Measurements from ENCODE around the gene CIT.
"Not testable (repeated sequence)": the region's sequence is repeated elsewhere in the genome, so short reads cannot be mapped to it uniquely, and the experiment has no call there.

The CIT gene

DNA sequence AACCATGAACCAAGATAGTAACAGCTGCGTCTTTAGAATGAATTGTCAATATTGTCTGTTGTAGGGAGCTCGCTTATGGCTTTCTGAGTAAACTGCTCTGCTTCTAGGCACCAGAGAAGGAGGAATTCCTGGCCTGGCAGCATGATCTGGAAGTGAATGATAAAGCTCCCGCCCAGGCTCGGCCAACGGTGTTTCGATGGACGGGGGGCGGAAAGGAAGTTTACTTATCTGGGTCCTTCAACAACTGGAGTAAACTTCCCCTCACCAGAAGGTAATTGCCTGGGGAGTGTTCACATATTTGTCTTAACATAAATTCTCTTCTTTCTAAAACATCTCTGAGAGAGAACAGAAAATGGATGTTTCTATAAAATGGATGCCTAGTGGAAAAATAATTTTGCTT is 204.9 kb downstream of the CIT start:
- no peak for DNase-seq

DNA sequence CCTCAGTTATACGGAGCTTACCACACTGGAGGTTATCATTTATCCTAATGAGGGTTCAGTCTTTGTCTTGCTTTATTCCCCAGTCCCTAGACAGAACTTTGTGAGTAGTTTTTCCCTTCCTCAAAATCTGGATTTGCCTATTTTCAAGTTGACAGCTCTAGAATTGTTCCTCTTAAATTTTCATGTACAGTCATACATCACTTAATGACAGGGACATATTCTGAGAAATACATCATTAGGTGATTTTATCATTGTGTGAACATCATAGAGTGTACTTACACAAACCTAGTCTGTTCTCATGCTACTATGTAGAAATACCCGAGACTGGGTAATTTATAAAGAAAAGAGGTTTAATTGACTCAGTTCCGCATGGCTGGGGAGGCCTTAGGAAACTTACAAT is 206.1 kb downstream of the CIT start:
- DNase-seq = no peak

DNA sequence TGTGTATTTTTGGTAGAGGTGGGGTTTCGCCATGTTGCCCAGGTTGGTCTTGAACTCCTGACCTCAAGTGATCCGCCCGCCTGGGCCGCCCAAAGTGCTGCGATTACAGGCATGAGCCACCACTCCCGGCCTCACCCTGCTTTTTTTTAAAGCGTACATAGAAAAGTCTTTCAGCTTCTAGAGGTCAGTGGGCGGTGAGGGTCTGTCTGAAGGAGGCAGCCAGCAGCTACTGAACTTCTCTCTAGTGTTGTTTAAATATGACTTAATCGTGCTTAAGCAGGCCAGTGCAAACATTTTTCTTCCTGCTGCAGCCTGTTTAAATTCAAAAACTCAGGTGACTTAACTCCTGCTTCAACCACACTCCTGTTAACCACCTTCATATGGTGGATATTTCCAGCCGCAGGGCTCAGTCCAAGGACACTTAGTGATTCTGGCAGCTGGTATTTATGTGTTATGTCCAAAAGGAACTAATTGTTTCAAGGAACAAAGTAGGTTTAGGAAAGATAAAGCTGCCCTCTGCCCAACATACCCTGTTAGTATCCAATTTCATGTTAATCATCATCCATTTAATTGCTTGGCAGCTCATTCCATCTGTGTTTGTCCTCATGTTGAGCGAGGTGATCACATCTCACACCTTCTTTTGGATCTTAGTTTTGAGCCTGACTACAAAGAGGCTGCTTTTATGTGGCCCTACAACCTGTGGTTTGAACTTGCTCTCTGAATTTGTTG is 207.2 kb downstream of the CIT start:
- DNase-seq = no peak

DNA sequence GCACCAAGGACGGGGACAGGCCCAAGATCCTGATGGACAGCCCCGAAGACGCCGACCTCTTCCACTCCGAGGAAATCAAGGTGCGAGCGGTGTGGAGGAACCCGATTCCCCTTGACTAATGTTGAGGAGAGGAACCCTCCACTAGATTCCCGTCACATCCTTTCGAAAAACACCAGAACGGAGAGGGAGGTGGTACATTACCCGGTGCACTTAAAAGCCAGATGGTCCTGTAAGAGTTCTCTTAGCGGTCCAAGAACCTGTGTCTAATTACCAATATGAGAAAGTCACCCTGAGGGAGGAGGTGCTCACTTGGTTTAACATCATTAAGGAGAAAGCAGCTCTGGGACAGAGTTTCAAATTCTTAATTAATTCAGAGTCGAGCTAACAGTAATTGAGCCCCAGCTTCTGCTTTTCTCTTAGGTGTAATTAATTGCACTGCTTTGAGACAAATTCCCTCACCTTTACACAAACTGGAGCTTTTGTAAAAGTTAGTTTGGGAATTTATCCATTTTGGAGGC is 208.7 kb downstream of the CIT start:
- DNase-seq = no peak

DNA sequence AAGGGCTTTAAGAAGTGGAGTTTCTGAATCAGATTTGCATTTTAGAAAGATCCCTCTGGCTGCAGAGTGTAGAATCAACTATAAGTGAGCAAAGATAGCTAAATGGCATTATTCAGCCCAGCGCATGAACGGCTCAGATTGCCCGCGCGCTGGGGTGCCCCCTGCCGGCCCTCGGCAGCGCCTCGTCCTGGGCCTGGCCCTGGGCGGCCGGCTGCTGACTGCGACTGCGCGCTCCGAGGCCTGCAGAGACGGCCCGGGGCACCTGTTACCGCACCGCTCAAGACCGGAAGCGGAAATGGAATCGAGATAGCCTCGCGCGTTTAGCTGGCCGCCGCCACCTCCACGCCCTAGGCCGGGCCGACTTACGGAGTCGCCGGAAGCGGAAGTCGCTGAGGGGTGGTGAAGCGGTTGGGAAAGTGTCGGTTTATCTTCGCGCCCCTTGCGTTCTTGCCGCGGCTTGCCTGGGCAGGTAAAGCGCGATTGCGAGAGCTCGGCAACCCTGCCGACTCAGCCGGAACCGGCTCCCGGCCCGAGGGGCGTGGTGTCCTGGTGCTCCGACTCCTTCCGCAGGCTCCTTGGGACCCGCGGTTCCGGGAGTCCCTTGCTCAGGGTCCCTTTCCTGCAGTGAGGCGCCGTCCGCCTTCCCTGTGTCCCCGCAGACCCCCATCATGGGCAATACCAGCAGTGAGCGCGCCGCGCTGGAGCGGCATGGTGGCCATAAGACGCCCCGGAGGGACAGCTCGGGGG is 209.4 kb downstream of the CIT start, which contains the start of gene PRKAB1:
TSS of gene PRKAB1 (plus strand) at position 557 of the 747 bp plus-strand sequence. CDS start at position 669, 112 bp downstream.
- peak; percentile 97 for DNase-seq

DNA sequence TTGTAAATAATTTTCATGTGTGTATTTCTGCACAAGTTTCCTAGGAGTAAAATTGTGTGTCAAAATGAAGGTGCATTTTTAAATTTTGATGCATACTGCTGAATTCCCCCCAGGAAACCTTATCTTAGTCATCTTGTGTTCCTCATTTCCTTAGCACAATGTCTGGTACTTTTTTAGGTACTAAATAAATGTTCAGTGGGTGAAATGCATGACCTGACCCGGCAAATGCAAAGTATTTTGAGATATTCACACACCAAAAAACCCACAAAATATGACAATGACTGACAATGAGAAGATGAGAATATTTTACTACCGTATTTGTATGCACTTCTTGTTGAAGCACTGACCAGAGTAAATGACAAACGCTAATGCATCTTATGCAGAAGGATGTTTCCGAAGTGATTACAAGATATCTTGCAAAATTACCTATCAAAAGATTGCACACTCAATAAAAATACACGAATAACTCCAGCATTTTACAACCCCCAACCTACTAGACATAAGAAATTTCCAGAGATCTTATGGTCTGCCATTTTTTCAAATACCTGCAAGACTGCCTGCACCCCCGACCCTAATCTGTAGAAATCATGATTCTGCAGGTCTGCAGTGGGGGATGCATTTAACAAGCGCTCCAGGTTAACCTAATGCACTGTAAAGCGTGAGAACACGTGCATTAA is 210.1 kb downstream of the CIT start:
- DNase-seq = peak; percentile 68

DNA sequence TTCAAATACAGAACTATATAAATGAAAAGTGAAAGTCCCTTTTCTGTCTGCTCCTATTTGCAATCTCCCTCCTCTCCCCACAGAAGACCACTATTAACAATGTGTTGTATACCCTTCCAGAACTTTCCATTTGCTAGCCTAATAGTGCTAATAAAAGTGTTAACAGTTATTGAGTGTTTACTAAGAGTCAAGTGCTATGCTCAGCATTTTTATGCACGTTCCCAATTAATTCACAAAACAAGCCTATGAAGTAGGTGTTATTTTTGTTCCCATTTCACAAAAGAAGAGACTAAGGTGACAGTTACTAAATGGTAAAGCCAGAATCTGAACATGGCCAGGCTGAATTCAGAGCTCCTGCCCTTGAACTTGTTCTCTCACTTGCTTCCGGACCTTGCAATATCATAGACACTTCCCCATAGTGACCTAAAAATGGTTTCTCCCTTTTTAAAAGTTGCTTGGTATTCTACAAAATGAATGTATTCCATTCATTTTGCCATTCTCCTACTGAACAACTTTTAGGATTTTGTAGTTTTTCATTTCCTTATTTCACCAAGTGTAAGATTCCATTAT is 210.8 kb downstream of the CIT start:
- DNase-seq = no peak

DNA sequence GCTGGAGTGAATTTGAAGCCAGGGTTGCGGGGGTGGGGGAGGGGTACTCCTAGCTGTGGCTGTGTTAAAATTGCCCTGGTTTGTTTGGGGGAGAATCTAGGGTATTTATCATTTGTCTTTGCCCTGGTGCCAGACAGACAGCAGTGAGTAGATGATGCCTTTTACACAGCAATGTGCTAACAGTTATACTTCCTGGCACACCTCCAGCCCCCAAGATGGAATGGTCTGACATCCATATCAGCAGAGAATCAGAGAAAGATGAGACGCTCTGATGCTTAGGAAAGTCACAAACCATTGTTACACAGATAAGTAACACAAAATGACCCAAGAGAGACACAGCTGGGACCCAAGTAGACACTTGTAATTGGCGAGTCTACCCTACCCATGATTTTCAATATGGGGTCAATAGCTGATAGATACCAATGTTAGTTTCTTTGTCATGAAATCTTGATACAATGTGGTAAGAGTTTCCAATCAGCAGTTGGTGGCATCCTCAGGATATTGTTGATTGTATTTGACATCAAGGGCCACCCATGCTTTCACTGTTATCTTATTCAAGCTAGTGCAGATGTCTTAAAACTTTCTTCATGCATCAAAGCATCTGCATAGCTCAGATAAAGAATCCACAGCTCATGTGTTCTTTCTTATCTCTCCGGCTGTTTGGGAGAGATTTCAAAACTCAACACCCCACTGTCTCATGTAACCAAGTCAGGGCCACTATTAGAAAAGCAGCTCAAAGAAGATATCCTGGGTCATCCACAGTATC is 211.8 kb downstream of the CIT start:
- DNase-seq = no peak

DNA sequence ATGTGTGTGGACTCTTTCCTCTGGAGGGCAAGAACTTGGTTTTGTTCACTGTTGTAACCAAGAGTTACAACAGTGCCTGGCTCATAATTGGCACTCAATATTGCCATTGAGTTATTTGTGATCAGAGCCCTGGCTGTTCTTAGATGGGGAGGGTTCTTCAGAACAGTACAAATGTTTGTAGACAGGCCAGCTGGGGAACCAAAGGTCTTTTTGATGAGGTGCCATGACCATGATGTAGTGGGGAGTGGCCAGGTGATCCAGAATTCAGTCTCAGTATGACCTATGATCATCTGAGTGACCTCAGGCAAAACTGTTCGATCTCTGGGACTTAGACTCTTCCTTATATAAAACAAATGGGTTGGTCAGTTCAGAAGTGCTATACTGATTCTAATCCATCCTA is 212.5 kb downstream of the CIT start:
- DNase-seq = no peak

DNA sequence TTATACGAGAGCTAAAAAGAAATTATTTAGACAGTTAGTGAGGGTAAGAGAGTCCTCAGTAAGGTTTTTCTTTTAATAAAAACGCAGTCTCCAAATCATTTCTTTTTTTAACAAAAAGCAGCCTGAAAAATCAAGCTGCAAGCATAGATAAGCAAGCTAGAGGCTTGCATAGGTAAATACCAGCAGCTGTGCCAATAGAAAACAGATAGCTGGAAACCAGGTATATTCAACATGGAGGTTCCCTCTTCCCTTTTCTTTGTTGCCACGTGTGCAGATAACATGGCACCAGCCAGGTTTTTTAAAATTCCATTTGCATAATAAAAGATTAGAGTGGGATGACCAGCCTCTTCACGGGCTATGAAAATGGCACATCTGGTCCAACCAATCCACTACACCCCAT is 215.2 kb downstream of the CIT start:
- DNase-seq = no peak

DNA sequence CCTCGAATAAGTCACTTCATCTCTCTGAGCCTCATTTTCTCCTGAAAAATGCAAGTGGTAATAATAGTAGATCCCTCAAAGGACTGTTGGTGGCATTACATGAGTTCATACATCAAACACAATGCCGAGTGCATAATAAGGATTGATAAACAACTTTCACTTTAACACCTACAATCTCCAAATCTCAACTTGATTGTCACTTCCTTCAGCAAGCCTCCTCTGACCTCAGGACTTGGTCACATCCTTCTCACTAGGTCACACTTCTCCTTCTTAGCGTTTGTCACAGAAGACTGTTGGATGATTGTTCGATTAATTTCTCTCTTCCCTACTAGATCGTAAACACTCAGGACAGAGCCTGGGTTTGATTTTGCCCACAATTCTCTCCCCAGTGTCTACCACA is 217.0 kb downstream of the CIT start:
- DNase-seq = no peak

DNA sequence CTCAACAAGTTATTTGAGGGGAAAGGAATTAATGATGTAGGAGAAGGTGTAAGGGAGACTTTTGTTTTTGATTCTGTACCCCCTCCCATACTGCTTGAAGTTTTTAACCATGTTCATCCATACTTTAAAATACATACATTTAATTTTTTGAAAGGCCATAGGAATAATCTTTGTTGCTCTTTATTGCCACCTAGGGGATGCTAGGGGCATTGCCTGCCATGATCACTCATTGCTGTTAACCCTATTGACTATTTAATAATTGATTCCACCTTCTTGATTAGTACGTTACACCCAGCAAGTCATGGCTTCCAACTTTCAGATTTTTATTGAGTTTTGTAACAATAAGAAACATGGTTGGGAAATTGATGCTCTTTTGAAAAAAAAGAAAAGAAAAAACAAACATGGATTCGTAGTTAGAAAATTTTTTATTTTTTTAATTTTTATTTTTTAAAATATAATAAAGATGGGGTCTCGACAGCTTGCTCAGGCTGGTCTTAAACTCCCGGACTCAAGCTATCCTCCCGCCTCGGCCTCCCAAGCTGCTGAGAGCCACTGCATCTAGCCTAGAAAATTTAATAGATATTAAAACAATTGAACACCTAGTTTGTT is 217.7 kb downstream of the CIT start:
- DNase-seq = no peak

DNA sequence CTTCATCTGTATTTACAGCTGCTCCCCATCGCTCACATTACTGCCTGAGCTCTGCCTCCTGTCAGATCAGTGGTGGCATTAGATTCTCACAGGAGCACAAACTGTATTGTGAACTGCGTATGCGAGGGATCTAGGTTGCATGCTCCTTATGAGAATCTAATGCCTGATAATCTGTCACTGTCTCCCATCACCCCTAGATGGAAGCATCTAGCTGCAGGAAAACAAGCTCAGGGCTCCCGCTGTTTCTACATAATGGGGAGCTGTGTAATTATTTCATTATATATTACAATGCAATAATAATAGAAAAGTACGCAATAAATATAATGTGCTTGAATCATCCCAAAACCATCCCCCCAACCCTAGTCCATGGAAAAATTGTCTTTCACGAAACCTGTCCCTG is 219.0 kb downstream of the CIT start:
- DNase-seq = not testable (repeated sequence)

DNA sequence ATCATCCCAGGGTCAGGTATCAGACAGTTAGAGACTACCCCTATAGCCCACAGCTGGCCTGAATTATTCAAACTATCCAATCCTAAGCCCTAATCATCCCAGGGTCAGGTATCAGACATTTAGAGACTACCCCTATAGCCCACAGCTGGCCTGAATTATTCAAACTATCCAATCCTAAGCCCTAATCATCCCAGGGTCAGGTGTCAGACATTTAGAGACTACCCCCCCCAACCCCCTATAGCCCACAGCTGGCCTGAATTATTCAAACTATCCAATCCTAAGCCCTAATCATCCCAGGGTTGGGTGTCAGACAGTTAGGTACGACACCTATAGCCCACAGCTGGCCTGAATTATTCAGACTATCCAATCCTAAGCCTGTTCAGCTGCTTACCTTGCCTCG is 220.1 kb downstream of the CIT start:
- not testable (repeated sequence) for DNase-seq

DNA sequence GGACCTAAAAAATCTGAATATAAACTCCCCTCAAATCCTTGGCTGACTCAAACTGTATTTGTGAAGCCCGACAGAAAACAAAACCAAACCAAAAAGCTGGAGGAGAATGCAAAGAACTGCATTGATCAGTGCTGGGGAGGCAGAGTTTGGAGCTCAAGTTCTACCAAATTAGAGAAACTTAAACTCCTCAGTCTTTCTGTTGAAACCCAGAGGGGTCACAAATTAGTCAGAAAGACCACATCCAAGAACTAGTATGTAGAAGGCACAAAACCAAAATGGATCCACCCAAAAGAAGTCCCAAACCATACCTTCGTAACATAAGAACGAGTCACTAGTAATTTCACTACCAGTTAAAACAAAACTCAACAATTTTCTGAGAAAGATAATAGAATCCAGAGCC is 224.5 kb downstream of the CIT start:
- DNase-seq = no peak

DNA sequence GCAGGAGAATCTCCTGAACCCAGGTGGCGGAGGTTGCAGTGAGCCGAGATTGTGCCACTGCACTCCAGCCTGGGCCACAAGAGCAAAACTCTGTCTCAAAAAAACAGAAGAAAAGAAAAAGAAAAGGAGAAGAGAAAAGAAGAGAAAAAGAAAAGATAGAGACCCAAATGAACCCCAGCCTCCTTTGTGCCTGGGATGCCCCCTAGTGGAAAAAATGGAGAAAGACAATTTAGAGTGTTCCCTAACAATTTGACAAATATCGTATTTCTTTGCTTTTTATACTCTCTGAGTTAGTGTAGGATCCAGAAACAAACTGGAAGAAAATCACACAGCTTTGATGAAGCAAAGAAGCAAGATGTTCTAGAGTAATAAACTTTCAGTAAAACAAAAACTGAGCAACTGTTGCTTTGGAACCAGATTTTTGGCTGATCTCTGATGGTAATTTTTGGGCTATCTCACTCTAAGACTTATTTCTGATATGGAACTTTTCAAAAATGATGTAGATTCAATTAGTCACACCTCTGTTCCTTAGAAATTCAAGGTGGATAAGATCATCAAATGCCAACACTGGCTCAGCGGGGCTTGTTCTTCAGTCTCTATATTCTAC is 227.8 kb downstream of the CIT start:
- no peak for DNase-seq

DNA sequence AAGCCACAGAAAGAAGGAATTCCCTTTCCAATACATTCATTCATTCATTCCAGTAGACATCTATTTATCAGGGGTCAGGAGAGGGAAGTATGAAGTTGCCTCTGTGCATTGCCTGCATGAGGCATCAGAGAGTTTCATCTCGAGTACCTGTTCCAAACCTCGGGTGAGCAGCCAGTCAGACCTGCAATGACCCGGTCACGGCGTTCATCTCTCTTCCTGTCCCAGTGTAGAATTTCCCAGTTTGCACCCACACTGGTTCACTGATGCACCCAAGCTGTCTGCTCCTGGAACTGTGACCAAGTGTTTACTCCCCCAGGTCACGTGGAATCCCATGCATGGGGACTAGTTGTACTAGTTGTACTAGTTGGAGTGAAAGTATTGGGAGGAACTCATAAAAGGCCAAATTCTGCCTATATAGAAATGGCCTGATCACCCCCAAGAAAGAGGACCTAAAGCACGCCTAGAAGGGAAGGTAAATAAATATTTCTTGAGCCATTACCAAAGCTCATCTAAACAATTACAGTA is 231.5 kb downstream of the CIT start:
- DNase-seq = no peak

DNA sequence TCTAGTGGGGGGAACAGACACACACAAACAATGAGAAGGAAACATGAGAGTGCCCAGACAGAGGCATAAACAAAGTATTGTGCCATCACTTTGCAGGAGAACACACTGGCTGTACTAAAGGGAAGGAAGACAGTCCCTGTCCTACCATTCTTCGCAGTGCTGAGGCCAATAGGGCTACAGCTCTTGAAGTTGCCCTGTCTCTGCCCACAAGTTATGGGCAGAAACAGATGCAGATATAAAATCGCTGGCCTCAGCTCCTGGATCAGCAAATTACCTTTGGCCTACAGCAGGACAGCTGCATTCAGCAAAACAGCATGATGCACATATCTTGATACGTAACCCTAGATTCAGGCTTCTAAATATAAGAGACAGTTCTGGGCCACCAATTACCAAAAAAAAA is 232.2 kb downstream of the CIT start:
- DNase-seq = no peak

DNA sequence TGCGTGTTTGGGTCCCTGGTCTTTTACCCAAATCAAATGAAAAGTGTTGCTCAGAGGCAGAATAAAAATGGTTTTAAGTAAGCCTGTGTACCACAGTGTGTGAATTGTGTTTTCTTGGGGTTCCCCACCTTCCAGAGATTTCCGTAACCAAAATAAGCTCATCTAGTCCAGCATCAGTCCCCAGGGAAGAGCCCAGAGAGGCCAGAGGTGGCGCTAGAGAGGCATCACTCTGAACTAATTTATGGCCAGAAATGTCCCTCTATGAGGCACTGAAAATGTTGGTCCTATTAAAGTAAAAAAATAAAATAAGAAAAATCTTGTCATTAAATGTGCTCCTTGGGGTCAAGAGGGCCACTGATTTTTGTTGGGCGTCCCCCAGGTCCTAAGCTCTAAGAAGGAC is 234.1 kb downstream of the CIT start:
- DNase-seq = no peak
